Measurements from ENCODE around the gene LRRIQ1.

The LRRIQ1 gene

GRCh38 chr12:85281636-85282312, 245.6 kb downstream of the LRRIQ1 start:
- no peak for DNase-seq (ENCODE audit: low read depth)

- no peak for DNase-seq (ENCODE audit: low read depth)
Observed at GRCh38 chr12:85283560-85283959, 247.4 kb downstream of the LRRIQ1 start.

Data from stimulated activated CD8-positive, alpha-beta memory T cell treated with anti-CD3 and anti-CD28 coated beads, Interleukin-12 subunit alpha, Interleukin-12 subunit beta, amount 100 ng/mL, for 4 hours (primary cell).